ENCODE results near the gene PLA2G2D.
"Not testable (repeated sequence)": the region's sequence is repeated elsewhere in the genome, so short reads cannot be mapped to it uniquely, and the experiment has no call there.

PLA2G2D gene

GRCh38 chr1:20137604-20138003 is 18.3 kb upstream of the PLA2G2D start:
- no peak for DNase-seq (ENCODE audit: low read depth)
- TF ChIP-seq CTCF (conservative IDR thresholded peaks at IDR 0.05; ENCODE audit: low read length) = no peak
- no peak overlapping the region for H3K4me3 ChIP-seq (ENCODE audit: low read length)

GRCh38 chr1:20137055-20137454 is 17.7 kb upstream of the PLA2G2D start:
- no peak for TF ChIP-seq CTCF (conservative IDR thresholded peaks at IDR 0.05; ENCODE audit: low read length)
- H3K4me3 ChIP-seq (ENCODE audit: low read length) = no peak overlapping the region
- no peak for DNase-seq (ENCODE audit: low read depth)

GRCh38 chr1:20136249-20136648 is 16.9 kb upstream of the PLA2G2D start:
- no peak overlapping the region for H3K4me3 ChIP-seq (ENCODE audit: low read length)
- no peak for DNase-seq (ENCODE audit: low read depth)
- TF ChIP-seq CTCF (conservative IDR thresholded peaks at IDR 0.05; ENCODE audit: low read length) = no peak

- no peak for TF ChIP-seq CTCF (conservative IDR thresholded peaks at IDR 0.05; ENCODE audit: low read length)
Observed at GRCh38 chr1:20134995-20135394, 15.7 kb upstream of the PLA2G2D start.

GRCh38 chr1:20130518-20130917 is 11.2 kb upstream of the PLA2G2D start:
- not testable (repeated sequence) for DNase-seq (ENCODE audit: low read depth); H3K4me3 ChIP-seq (ENCODE audit: low read length)

More at GRCh38 chr1:20134995-20135394, 15.7 kb upstream of the PLA2G2D start:
- no peak for DNase-seq (ENCODE audit: low read depth)
- no peak overlapping the region for H3K4me3 ChIP-seq (ENCODE audit: low read length)

GRCh38 chr1:20126806-20127440 is 7.6 kb upstream of the PLA2G2D start:
- no peak for DNase-seq (ENCODE audit: low read depth)
- no peak for TF ChIP-seq CTCF (conservative IDR thresholded peaks at IDR 0.05; ENCODE audit: low read length)
- no peak overlapping the region for H3K4me3 ChIP-seq (ENCODE audit: low read length)

- H3K4me3 ChIP-seq (ENCODE audit: low read length) = no peak overlapping the region
- no peak for TF ChIP-seq CTCF (conservative IDR thresholded peaks at IDR 0.05; ENCODE audit: low read length)
- no peak for DNase-seq (ENCODE audit: low read depth)
Observed at GRCh38 chr1:20126041-20126805, 6.9 kb upstream of the PLA2G2D start.
